Measurements from ENCODE around the gene SPPL2B.

GRCh38 chr19:2385053-2385721 is 56.7 kb downstream of the SPPL2B start:
- TF ChIP-seq SPI1 (IDR thresholded peaks at IDR 0.05; ENCODE audit: low read depth, low read length): no peak
- no peak for TF ChIP-seq POLR2A (IDR thresholded peaks at IDR 0.05; ENCODE audit: low read depth, low read length)
- no peak for TF ChIP-seq POLR2AphosphoS5 (IDR thresholded peaks at IDR 0.05; ENCODE audit: low read depth, low read length)
- TF ChIP-seq TAF1 (IDR thresholded peaks at IDR 0.05; ENCODE audit: low read depth, low read length): no peak
- TF ChIP-seq PAX5 (IDR thresholded peaks at IDR 0.05; ENCODE audit: insufficient read depth, low read length, severe bottlenecking): no peak

All from GM12891 (cell line).